ENCODE results near the gene N4BP3. TPM values are rescaled to one million over a fixed set of nuclear protein-coding genes. Genes with fewer than 3 reads are reported as not detected.

N4BP3 gene
- total and polyA plus RNA-seq, 2 of the 13 experiments (the other 11 are each of a cell fraction or from before 2014, with no cell fraction given) = 0.13 TPM; not detected in 1

- DNase-seq (ENCODE audit: low spot score) (no peak), ATAC-seq (0 out of 3 replicates have a peak, but pooled peaks have one; percentile 2), FAIRE-seq (no peak)
- CTCF ChIA-PET (ENCODE audit: low intra/inter-chr PET ratio, low total read pairs) = no interaction called here
- no peak overlapping the region for H2AFZ ChIP-seq (ENCODE audit: low read length)
- H3K9ac ChIP-seq (ENCODE audit: insufficient read depth, low read depth, low read length) = peak overlapping the region; percentile 87
- H3K9me3 ChIP-seq (ENCODE audit: low read length) = no peaks in the 10 kb centered on the region
- intact Hi-C loops (cut with micrococcal nuclease; ENCODE audit: unreplicated experiment) (no loop called here), in situ Hi-C loops (cut with HindIII; ENCODE audit: extremely low pct_ligation_motif_present, low pct_unique_long_range_greater_than_20kb) (no loop called here)
- H3K4me1 ChIP-seq (ENCODE audit: insufficient read depth, low read length) = peaks cover 17% of the 10 kb centered on the region; the same call in 1 of the 2 replicates
- H3K4me2 ChIP-seq (ENCODE audit: low read depth, low read length) = peak overlapping the region; percentile 95
- peaks cover 0 to 3% of the 10 kb centered on the region in 2 experiments; a peak in 2 of 5 replicates for H3K36me3 ChIP-seq (replicated peaks in 1 of 2; ENCODE audit: control insufficient read depth in 1 of 2, insufficient read depth in 2 of 2, low read length in 2 of 2)
- H3K4me3 ChIP-seq (replicated peaks in 1 of 3; ENCODE audit: insufficient read depth in 1 of 3, low read depth in 2 of 3, low read length in 3 of 3) = peak overlapping the region; percentile 84 to 97 (median 93)
- WGBS (ENCODE audit: low lambda C conversion rate) = 4% methylated on average over 10 of the region's 10 CpGs
- H4K20me1 ChIP-seq (ENCODE audit: insufficient read depth, low read length) = no peaks in the 10 kb centered on the region
- peak overlapping the region; percentile 89 for H3K27ac ChIP-seq (ENCODE audit: extremely low read length, insufficient read depth, low read length)
- H3K79me2 ChIP-seq (ENCODE audit: insufficient read depth, low read length) = peaks cover 9% of the 10 kb centered on the region
- BruUV-seq (replicated peaks) = TSS peak; percentile 83
- POLR2A ChIA-PET = interaction anchor here (0.9 to 1.5 kb wide), 3 partner anchors 11 to 532 kb away, joined by 3 to 9 read pairs (median 6); partner anchors contain the start of genes B4GALT7 and NHP2
- H3K27me3 ChIP-seq (ENCODE audit: control insufficient read depth in 1 of 2, insufficient read depth in 2 of 2, low read length in 2 of 2) = no peaks in the 10 kb centered on the region; a peak in 1 of 5 replicates
- TF ChIP-seq ZHX1 (CRISPR knock-in tag; IDR thresholded peaks at IDR 0.05; ENCODE audit: low read depth) (peak; percentile 41; the same call in 1 of the 2 replicates), SMARCC2 (IDR thresholded peaks at IDR 0.05) (no peak), MLLT10 (CRISPR knock-in tag; IDR thresholded peaks at IDR 0.05) (no peak)
These were observed 18.2 kb downstream of the N4BP3 start for GRCh38 chr5:178131446-178131996.

DNA sequence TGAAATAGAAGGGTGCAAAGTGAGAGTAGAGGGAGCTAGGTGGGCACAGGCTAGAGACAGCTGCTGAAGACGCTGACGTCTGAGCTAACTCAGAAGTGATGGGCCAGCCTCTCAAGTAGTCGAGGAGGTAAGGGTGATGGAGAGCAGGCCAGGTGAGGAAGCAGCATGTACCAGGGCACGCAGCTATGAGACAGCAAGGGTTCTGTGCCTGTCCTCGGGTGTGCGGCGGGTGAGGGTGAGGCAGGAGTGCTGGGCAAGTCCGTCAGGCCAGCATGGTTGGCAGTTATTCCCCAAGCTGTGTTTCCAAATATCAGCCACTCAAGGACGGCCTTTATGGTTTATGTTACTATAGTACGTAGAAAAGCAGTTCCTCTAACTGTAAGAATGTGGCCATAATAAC is 23.7 kb downstream of the N4BP3 start:
- no peak overlapping the region for H3K4me3 ChIP-seq (replicated peaks in 1 of 3; ENCODE audit: insufficient read depth in 1 of 3, low read depth in 2 of 3, low read length in 3 of 3)
- no peaks in the 10 kb centered on the region for H3K9me3 ChIP-seq (ENCODE audit: low read length)
- WGBS (ENCODE audit: low lambda C conversion rate) = 91% methylated on average over 10 of the region's 10 CpGs
- intact Hi-C loops (cut with micrococcal nuclease; ENCODE audit: unreplicated experiment) (no loop called here), in situ Hi-C loops (cut with HindIII; ENCODE audit: extremely low pct_ligation_motif_present, low pct_unique_long_range_greater_than_20kb) (no loop called here)
- no peak overlapping the region for H3K9ac ChIP-seq (ENCODE audit: insufficient read depth, low read depth, low read length)
- no peak overlapping the region for H2AFZ ChIP-seq (ENCODE audit: low read length)
- BruUV-seq (replicated peaks) = no TSS peak
- H3K27me3 ChIP-seq (ENCODE audit: control insufficient read depth in 1 of 2, insufficient read depth in 2 of 2, low read length in 2 of 2) = no peaks in the 10 kb centered on the region
- peaks cover 4% of the 10 kb centered on the region; the same call in 1 of the 2 replicates for H3K4me1 ChIP-seq (ENCODE audit: insufficient read depth, low read length)
- POLR2A ChIA-PET = interaction anchor here (1.1 kb wide), 1 partner anchor 16 kb away, joined by 3 read pairs; no protein-coding TSS in a partner anchor
- H3K27ac ChIP-seq (ENCODE audit: extremely low read length, insufficient read depth, low read length) = no peak overlapping the region
- H4K20me1 ChIP-seq (ENCODE audit: insufficient read depth, low read length) = no peaks in the 10 kb centered on the region
- FAIRE-seq (no peak), DNase-seq (ENCODE audit: low spot score) (no peak), ATAC-seq (no peak)
- H3K4me2 ChIP-seq (ENCODE audit: low read depth, low read length) = no peak overlapping the region
- H3K36me3 ChIP-seq (replicated peaks in 1 of 2; ENCODE audit: control insufficient read depth in 1 of 2, insufficient read depth in 2 of 2, low read length in 2 of 2) = peaks cover 1 to 6% of the 10 kb centered on the region in 2 experiments; a peak in 4 of 5 replicates
- H3K79me2 ChIP-seq (ENCODE audit: insufficient read depth, low read length) = no peaks in the 10 kb centered on the region
- CTCF ChIA-PET (ENCODE audit: low intra/inter-chr PET ratio, low total read pairs) = no interaction called here
- no peak for TF ChIP-seq ZNF564 (CRISPR knock-in tag; IDR thresholded peaks at IDR 0.05)
- TF ChIP-seq, protein P1, sequence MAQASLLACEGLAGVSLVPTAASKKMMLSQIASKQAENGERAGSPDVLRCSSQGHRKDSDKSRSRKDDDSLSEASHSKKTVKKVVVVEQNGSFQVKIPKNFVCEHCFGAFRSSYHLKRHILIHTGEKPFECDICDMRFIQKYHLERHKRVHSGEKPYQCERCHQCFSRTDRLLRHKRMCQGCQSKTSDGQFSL (CRISPR knock-in tag; IDR thresholded peaks at IDR 0.05) = no peak
- TF ChIP-seq BCL3 (CRISPR knock-in tag; IDR thresholded peaks at IDR 0.05) = no peak
- TF ChIP-seq, protein P2, sequence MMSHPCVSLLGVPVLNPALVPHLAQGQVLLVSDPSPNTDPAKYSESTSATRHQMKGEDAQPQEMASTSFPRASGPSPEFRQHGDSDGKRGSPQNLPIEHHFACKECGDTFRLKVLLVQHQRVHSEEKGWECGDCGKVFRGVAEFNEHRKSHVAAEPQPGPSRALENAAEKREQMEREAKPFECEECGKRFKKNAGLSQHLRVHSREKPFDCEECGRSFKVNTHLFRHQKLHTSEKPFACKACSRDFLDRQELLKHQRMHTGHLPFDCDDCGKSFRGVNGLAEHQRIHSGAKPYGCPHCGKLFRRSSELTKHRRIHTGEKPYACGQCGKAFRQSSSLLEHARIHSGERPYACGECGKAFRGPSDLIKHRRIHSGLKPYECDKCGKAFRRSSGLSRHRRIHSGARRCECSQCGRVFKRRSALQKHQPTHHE (CRISPR knock-in tag; IDR thresholded peaks at IDR 0.05; ENCODE audit: borderline replicate concordance) = no peak
- TF ChIP-seq CREB3 (CRISPR knock-in tag; IDR thresholded peaks at IDR 0.05) = no peak
- TF ChIP-seq FOXM1 (CRISPR knock-in tag; IDR thresholded peaks at IDR 0.05) = no peak
- TF ChIP-seq CCDC6 (CRISPR knock-in tag; IDR thresholded peaks at IDR 0.05) = no peak
- no peak for TF ChIP-seq ZNF225 (CRISPR knock-in tag; IDR thresholded peaks at IDR 0.05)
